ENCODE measurements around the gene ATF5. TPM values are rescaled to one million over a fixed set of nuclear protein-coding genes. Genes with fewer than 3 reads are reported as not detected.

The ATF5 gene
- total and polyA plus RNA-seq, 2 of the 8 experiments (the other 6 are each of a cell fraction or from before 2014, with no cell fraction given), result 6.2 to 13.1 TPM

DNA sequence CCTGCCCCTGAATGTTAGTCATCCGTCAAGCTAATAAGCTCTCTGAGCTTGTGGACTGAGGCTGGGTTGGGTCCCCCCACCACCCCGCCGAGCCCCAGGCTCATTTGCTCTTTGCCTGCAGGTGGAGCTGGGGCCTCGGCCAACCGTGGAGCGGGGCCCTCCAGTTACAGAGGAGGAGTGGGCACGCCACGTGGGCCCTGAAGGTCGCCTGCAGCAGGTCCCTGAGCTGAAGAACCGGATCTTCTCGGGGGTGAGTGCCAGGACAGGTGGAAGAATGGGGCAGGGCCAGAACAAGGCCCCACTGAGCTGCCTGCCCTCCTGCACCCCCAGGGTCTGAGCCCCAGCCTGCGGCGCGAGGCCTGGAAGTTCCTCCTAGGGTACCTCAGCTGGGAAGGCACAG is 46.4 kb upstream of the ATF5 start:
- Histone ChIP-seq H3K56ac (replicated peaks; ENCODE audit: insufficient read length, low read depth, low read length) (no peak overlapping the region), H3K23ac (ENCODE audit: insufficient read length) (no peak overlapping the region), H3K4me2 (ENCODE audit: insufficient read depth in 1 of 2, low read depth in 2 of 2, low read length in 2 of 2) (no peak overlapping the region), H3K4ac (replicated peaks; ENCODE audit: insufficient read length, low read depth, low read length) (no peak overlapping the region), H2BK5ac (ENCODE audit: low read depth, low read length) (no peak overlapping the region), H3K18ac (ENCODE audit: extremely low read depth, low read length) (no peak overlapping the region), H3K36me3 (ENCODE audit: control insufficient read depth in 2 of 4, insufficient read depth in 4 of 4, low read length in 3 of 4) (peaks cover 24 to 56% (median 47%) of the 10 kb centered on the region in 4 experiments), H3K4me3 (ENCODE audit: extremely low read depth in 1 of 4, insufficient read depth in 2 of 4, low read depth in 3 of 4, low read length in 4 of 4) (no peak overlapping the region), H3K27ac (ENCODE audit: low read depth, low read length) (no peak overlapping the region), H2BK15ac (ENCODE audit: low read length) (no peak overlapping the region), H3K79me2 (ENCODE audit: control insufficient read depth in 1 of 2, insufficient read depth in 2 of 2, low read length in 2 of 2) (peaks cover 0 to 12% of the 10 kb centered on the region in 2 experiments; a peak in 2 of 4 replicates), H3K14ac (ENCODE audit: insufficient read length) (no peak overlapping the region), H2AFZ (ENCODE audit: low read length) (no peak overlapping the region), H4K20me1 (replicated peaks in 1 of 2; ENCODE audit: control insufficient read depth in 1 of 2, insufficient read depth in 2 of 2, low read length in 2 of 2) (peaks cover 10 to 21% of the 10 kb centered on the region in 2 experiments), H4K91ac (replicated peaks; ENCODE audit: insufficient read length, low read length) (no peak overlapping the region), H3K9me3 (ENCODE audit: insufficient read depth in 2 of 2, low read depth in 1 of 2, low read length in 1 of 2) (no peaks in the 10 kb centered on the region), H3K4me1 (replicated peaks in 1 of 4; ENCODE audit: control insufficient read depth in 3 of 4, insufficient read depth in 4 of 4, low read length in 3 of 4) (peaks cover 0 to 7% (median 4%) of the 10 kb centered on the region in 4 experiments; a peak in 6 of 7 replicates), H4K5ac (ENCODE audit: insufficient read length, low read depth, low read length) (no peak overlapping the region), H2AK5ac (ENCODE audit: low read depth, low read length) (no peak overlapping the region), H4K8ac (ENCODE audit: extremely low read depth, insufficient read depth, low read length) (no peak overlapping the region), H3K23me2 (ENCODE audit: low read depth, low read length) (peaks cover 7% of the 10 kb centered on the region), H3K79me1 (ENCODE audit: low read depth, low read length) (peaks cover 9% of the 10 kb centered on the region; the same call in 1 of the 2 replicates), H2BK20ac (ENCODE audit: low read length) (no peak overlapping the region), H3K9ac (replicated peaks in 1 of 4; ENCODE audit: extremely low read depth in 1 of 4, low read depth in 3 of 4, low read length in 3 of 4) (no peak overlapping the region), H2BK12ac (ENCODE audit: low read depth, low read length) (no peak overlapping the region), H2BK120ac (replicated peaks; ENCODE audit: low read depth, low read length) (no peak overlapping the region), H3K27me3 (replicated peaks in 1 of 4; ENCODE audit: control insufficient read depth in 3 of 4, extremely low read depth in 1 of 4, insufficient read depth in 3 of 4, low read length in 3 of 4) (no peaks in the 10 kb centered on the region)
- WGBS, 2 experiments (ENCODE audit: extremely low coverage in 1 of 2, insufficient coverage in 1 of 2, insufficient read length in 1 of 2, insufficient replicate concordance in 2 of 2, low coverage in 1 of 2, low lambda C conversion rate in 2 of 2, missing lambda C conversion rate in 1 of 2), result 97% methylated on average over 10 of the region's 14 CpGs; no CpG with 5 or more reads in 1 of the 2 experiments
- FAIRE-seq (no peak), DNase-seq (ENCODE audit: low read depth in 1 of 2, low spot score in 2 of 2) (no peak)
- ChIA-PET CTCF (ENCODE audit: partially characterized antibody) (interaction anchor here (2.0 kb wide), 1 partner anchor 9 kb away, joined by 5 read pairs; no protein-coding TSS in a partner anchor), POLR2A (ENCODE audit: partially characterized antibody) (interaction anchor here (1.5 to 1.7 kb wide), 3 partner anchors 13 to 16 kb away, joined by 3 to 5 read pairs (median 5); no protein-coding TSS in a partner anchor)
- TF ChIP-seq HDAC6 (IDR thresholded peaks at IDR 0.05; ENCODE audit: low read depth, low read length), result no peak
- TF ChIP-seq GABPA (IDR thresholded peaks at IDR 0.05; ENCODE audit: borderline replicate concordance, insufficient read depth, low read length), result no peak
- TF ChIP-seq NRF1 (IDR thresholded peaks at IDR 0.05; ENCODE audit: low read depth, low read length), result no peak
- TF ChIP-seq, protein P1, sequence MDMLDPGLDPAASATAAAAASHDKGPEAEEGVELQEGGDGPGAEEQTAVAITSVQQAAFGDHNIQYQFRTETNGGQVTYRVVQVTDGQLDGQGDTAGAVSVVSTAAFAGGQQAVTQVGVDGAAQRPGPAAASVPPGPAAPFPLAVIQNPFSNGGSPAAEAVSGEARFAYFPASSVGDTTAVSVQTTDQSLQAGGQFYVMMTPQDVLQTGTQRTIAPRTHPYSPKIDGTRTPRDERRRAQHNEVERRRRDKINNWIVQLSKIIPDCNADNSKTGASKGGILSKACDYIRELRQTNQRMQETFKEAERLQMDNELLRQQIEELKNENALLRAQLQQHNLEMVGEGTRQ (IDR thresholded peaks at IDR 0.05; ENCODE audit: low read length), result no peak
- TF ChIP-seq NANOG (IDR thresholded peaks at IDR 0.05; ENCODE audit: insufficient read depth, low read depth, low read length, poor library complexity, severe bottlenecking), result no peak
- TF ChIP-seq CBX5 (IDR thresholded peaks at IDR 0.05; ENCODE audit: low read depth, low read length), result no peak
- no peak for TF ChIP-seq TAF7 (optimal IDR thresholded peaks at IDR 0.05; ENCODE audit: borderline replicate concordance, low read depth, low read length)
- TF ChIP-seq, protein P2, sequence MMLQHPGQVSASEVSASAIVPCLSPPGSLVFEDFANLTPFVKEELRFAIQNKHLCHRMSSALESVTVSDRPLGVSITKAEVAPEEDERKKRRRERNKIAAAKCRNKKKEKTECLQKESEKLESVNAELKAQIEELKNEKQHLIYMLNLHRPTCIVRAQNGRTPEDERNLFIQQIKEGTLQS (IDR thresholded peaks at IDR 0.05; ENCODE audit: insufficient read depth, low read depth, low read length), result no peak
- no peak for TF ChIP-seq ZNF274 (IDR thresholded peaks at IDR 0.05; ENCODE audit: borderline replicate concordance, extremely low read depth, low read length)

Measured in H1 (cell line).